Measurements from ENCODE around the gene ABCF2. TPM values are rescaled to one million over a fixed set of nuclear protein-coding genes. Genes with fewer than 3 reads are reported as not detected.

ABCF2 gene
- total RNA-seq, 1 donor, result 70.0 TPM

GRCh38 chr7:151272405-151272804 lies 45.4 kb upstream of the ABCF2 start:
- no peak overlapping the region for H3K4me3 ChIP-seq (ENCODE audit: low read depth, low read length)
- no peak for TF ChIP-seq CTCF (IDR thresholded peaks at IDR 0.05; ENCODE audit: insufficient read depth, low read depth, low read length)
- DNase-seq (ENCODE audit: low read depth), result no peak

- DNase-seq (ENCODE audit: low read depth), result peak; percentile 88
- no peak for TF ChIP-seq CTCF (IDR thresholded peaks at IDR 0.05; ENCODE audit: insufficient read depth, low read depth, low read length)
These were observed 44.8 kb upstream of the ABCF2 start for GRCh38 chr7:151271699-151272355.

GRCh38 chr7:151269511-151269910 lies 42.5 kb upstream of the ABCF2 start:
- DNase-seq (ENCODE audit: low read depth), result no peak

More at GRCh38 chr7:151271699-151272355, 44.8 kb upstream of the ABCF2 start:
- no peak overlapping the region for H3K4me3 ChIP-seq (ENCODE audit: low read depth, low read length)

GRCh38 chr7:151265351-151265931 lies 38.4 kb upstream of the ABCF2 start:
- DNase-seq (ENCODE audit: low read depth), result no peak
- H3K4me3 ChIP-seq (ENCODE audit: low read depth, low read length), result no peak overlapping the region
- no peak for TF ChIP-seq CTCF (IDR thresholded peaks at IDR 0.05; ENCODE audit: insufficient read depth, low read depth, low read length)

More at GRCh38 chr7:151269511-151269910, 42.5 kb upstream of the ABCF2 start:
- H3K4me3 ChIP-seq (ENCODE audit: low read depth, low read length), result no peak overlapping the region
- TF ChIP-seq CTCF (IDR thresholded peaks at IDR 0.05; ENCODE audit: insufficient read depth, low read depth, low read length), result no peak

- no peak for TF ChIP-seq CTCF (IDR thresholded peaks at IDR 0.05; ENCODE audit: insufficient read depth, low read depth, low read length)
- no peak overlapping the region for H3K4me3 ChIP-seq (ENCODE audit: low read depth, low read length)
- DNase-seq (ENCODE audit: low read depth), result no peak
These were observed 37.6 kb upstream of the ABCF2 start for GRCh38 chr7:151264615-151265014.

- no peak for DNase-seq (ENCODE audit: low read depth)
- no peak for TF ChIP-seq CTCF (IDR thresholded peaks at IDR 0.05; ENCODE audit: insufficient read depth, low read depth, low read length)
These were observed 34.5 kb upstream of the ABCF2 start for GRCh38 chr7:151261529-151261928.

More at GRCh38 chr7:151261529-151261928, 34.5 kb upstream of the ABCF2 start:
- no peak overlapping the region for H3K4me3 ChIP-seq (ENCODE audit: low read depth, low read length)

Measured in fibroblast of villous mesenchyme (primary cell).